Loucy (cell line): Measurements from ENCODE around the gene PRR20G.

ENCODE experiments used
- H2AFZ ChIP-seq: fragments of 200-600 bp; sonication (generic); 2 replicates; pipeline ENCODE4 v1.6.0; 2016; ENCODE audit warnings: antibody characterized with exemption, mild to moderate bottlenecking, low read length, moderate library complexity
- H3F3A ChIP-seq: fragments of 200-600 bp; 2 replicates; pipeline ENCODE4 v1.6.0; 2016; ENCODE audit warnings: antibody characterized with exemption, low read depth, mild to moderate bottlenecking
- H3K27me3 ChIP-seq: fragments of 200-600 bp; sonication (generic); 2 replicates; pipeline ENCODE4 v1.6.1; 2014; ENCODE audit warnings: low read length, mild to moderate bottlenecking; ENCODE audit not compliant: insufficient read depth, poor library complexity, severe bottlenecking
- H3K36me3 ChIP-seq: fragments of 200-600 bp; sonication (generic); 2 replicates; pipeline ENCODE4 v1.6.1; 2016; ENCODE audit warnings: low read length; ENCODE audit not compliant: insufficient read depth
- H3K4me1 ChIP-seq: fragments of 200-600 bp; sonication (generic); 2 replicates; pipeline ENCODE4 v1.5.1; 2014; ENCODE audit warnings: low read length, mild to moderate bottlenecking; ENCODE audit not compliant: insufficient read depth, poor library complexity, severe bottlenecking
- H3K4me2 ChIP-seq: fragments of 200-600 bp; sonication (generic); 2 replicates; pipeline ENCODE4 v1.6.0; 2014; ENCODE audit warnings: antibody characterized with exemption, low read length, low read depth, mild to moderate bottlenecking; ENCODE audit not compliant: poor library complexity, severe bottlenecking
- H3K4me3 ChIP-seq: fragments of 200-600 bp; sonication (generic); 2 replicates; pipeline ENCODE4 v1.5.1; 2014; ENCODE audit warnings: low read length, mild to moderate bottlenecking, mixed read lengths; ENCODE audit not compliant: poor library complexity, severe bottlenecking
- H3K79me2 ChIP-seq: fragments of 200-600 bp; sonication (generic); 2 replicates; pipeline ENCODE4 v1.6.1; 2014; ENCODE audit warnings: low read length; ENCODE audit not compliant: insufficient read depth
- H3K9ac ChIP-seq: fragments of 200-600 bp; sonication (generic); 2 replicates; pipeline ENCODE4 v1.6.0; 2014; ENCODE audit warnings: mild to moderate bottlenecking, low read depth, low read length, moderate library complexity; ENCODE audit not compliant: poor library complexity, severe bottlenecking
- H3K9me2 ChIP-seq: fragments of 200-600 bp; sonication (generic); replicated peaks from 2 replicates; pipeline ENCODE4 v1.6.1; 2016; ENCODE audit warnings: low read depth, low read length, mixed read lengths
- H3K9me3 ChIP-seq: fragments of 200-600 bp; sonication (generic); 2 replicates; pipeline ENCODE4 v1.6.1; 2014; ENCODE audit warnings: mild to moderate bottlenecking, antibody characterized with exemption, low read length, low read depth; ENCODE audit not compliant: insufficient read depth
- H4K20me1 ChIP-seq: fragments of 200-600 bp; sonication (generic); 2 replicates; pipeline ENCODE4 v1.6.0; 2014; ENCODE audit warnings: antibody characterized with exemption, low read length, mild to moderate bottlenecking; ENCODE audit not compliant: insufficient read depth, poor library complexity, severe bottlenecking
- EZH2phosphoT487 ChIP-seq: fragments of 200-600 bp; IDR thresholded peaks from 2 replicates; pipeline ENCODE4 v1.6.1; 2018; ENCODE audit warnings: antibody characterized with exemption, mild to moderate bottlenecking, moderate library complexity, borderline replicate concordance
- TF ChIP-seq, protein P1 (sequence below): fragments of 200-600 bp; sonication (generic); conservative IDR thresholded peaks from 2 replicates; pipeline ENCODE4 v1.5.1; 2014; ENCODE audit warnings: mild to moderate bottlenecking, antibody characterized with exemption, low read length

PRR20G gene

DNA sequence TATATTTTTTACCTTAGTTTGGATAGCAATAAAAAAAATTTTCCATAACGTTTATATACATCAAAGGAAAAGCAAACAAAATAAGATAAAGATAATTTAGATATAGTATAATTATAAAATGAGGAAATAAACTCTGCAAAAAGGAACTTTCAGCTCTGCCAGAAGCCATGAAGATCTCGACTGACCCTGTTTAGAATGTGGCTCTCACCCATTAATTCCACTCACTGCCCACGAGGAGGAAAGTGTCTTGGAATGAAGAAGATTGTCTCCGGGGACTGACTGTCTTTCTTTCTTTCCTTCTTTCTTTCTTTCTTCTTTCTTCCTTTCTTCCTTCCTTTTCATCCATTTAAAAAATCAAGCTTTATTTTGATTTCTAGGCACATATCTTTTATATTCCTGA lies 20.1 kb upstream of the PRR20G start:
- Histone ChIP-seq H3F3A (no peaks in the 10 kb centered on the region), H3K4me1 (no peaks in the 10 kb centered on the region), H3K9ac (no peak overlapping the region), H3K9me2 (no peaks in the 10 kb centered on the region), H3K4me3 (no peak overlapping the region), H3K79me2 (no peaks in the 10 kb centered on the region), H3K9me3 (no peaks in the 10 kb centered on the region), H3K27me3 (peaks cover 9% of the 10 kb centered on the region), H2AFZ (no peak overlapping the region), H3K36me3 (no peaks in the 10 kb centered on the region), H3K4me2 (no peak overlapping the region), H4K20me1 (no peaks in the 10 kb centered on the region)
- TF ChIP-seq, protein P1, sequence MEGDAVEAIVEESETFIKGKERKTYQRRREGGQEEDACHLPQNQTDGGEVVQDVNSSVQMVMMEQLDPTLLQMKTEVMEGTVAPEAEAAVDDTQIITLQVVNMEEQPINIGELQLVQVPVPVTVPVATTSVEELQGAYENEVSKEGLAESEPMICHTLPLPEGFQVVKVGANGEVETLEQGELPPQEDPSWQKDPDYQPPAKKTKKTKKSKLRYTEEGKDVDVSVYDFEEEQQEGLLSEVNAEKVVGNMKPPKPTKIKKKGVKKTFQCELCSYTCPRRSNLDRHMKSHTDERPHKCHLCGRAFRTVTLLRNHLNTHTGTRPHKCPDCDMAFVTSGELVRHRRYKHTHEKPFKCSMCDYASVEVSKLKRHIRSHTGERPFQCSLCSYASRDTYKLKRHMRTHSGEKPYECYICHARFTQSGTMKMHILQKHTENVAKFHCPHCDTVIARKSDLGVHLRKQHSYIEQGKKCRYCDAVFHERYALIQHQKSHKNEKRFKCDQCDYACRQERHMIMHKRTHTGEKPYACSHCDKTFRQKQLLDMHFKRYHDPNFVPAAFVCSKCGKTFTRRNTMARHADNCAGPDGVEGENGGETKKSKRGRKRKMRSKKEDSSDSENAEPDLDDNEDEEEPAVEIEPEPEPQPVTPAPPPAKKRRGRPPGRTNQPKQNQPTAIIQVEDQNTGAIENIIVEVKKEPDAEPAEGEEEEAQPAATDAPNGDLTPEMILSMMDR = no peak
- no peak for TF ChIP-seq EZH2phosphoT487

DNA sequence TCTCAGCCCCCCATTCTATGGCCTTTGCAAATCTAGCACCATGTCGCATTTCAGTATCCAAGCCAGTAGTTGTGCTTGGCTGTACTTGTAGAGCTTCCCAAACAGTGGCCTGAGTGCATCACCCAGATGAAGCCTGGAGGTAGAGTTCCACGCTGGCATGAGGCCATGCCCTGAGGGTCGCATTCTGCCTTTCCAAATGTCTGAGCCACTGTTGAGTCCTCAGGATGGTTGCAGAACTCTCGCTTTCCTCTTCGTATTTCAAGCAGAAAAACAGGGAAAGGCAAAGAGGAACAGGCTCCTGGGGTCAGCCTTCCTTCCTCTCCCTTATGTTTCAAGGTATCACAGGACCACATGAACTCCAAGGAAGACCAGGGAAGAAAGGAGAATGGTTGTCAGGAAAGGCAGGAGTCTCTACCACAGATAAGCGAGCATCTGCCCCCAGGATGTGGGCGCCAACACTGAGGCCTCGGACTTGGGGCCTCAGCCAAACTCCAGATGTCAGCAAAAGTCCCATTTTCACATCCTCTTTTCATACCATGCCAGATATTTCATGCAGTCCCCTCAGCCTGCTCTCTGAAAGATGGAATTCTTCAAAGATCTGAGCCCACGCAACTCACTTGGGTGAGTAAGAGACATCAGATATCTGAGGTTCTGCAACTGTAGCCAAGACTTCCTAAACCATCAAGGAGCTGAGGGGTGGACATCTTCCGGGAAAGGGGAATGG lies 19.4 kb upstream of the PRR20G start:
- H3K9me2 ChIP-seq = no peaks in the 10 kb centered on the region
- no peaks in the 10 kb centered on the region for H3K36me3 ChIP-seq
- H4K20me1 ChIP-seq = no peaks in the 10 kb centered on the region
- no peaks in the 10 kb centered on the region for H3K4me1 ChIP-seq
- H3K9me3 ChIP-seq = no peaks in the 10 kb centered on the region
- H2AFZ ChIP-seq = no peak overlapping the region
- H3F3A ChIP-seq = no peaks in the 10 kb centered on the region
- H3K27me3 ChIP-seq = peaks cover 3% of the 10 kb centered on the region
- H3K4me3 ChIP-seq = no peak overlapping the region
- no peak overlapping the region for H3K9ac ChIP-seq
- no peaks in the 10 kb centered on the region for H3K79me2 ChIP-seq
- no peak for TF ChIP-seq EZH2phosphoT487
- TF ChIP-seq, protein P1 = no peak
- H3K4me2 ChIP-seq = no peak overlapping the region

DNA sequence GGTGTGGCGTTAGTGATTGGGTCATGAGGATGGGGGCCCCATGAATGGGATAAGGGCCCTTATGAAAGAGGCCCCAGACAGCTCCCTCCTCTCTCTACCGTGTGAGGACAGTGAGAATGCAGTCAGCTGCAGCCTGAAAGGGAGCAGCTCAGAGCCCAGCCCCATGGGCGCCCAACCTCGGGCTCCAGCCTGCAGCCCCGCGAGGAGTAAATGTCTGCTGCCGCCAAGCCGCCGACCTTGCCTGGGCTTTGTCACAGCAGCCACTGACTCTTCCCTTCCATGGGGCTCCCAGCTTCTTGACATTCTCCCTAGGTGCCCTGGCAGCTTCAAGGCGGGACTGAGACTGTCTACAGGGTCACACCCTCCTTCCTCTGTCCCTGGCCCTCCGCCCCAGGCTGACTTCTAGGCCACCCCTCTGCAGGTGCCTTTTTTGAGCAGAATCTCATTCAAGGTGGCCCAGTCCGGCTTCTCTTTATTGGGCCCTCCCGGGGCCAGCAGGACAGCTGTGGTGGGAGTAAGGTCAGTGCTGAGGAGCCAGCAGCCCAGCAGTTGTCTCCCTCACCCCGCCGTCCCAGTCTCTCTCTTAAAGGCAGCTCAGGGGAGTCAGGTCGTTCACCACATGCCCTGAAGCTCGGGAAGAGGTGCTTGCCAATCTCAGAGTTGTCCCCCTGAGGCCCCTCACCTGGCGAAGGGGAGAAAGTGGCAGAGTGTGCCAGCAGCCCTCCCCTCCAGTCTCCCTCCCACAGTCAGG lies 18.7 kb upstream of the PRR20G start:
- no peaks in the 10 kb centered on the region for H3K4me1 ChIP-seq
- no peak overlapping the region for H3K4me3 ChIP-seq
- no peaks in the 10 kb centered on the region for H3K36me3 ChIP-seq
- H4K20me1 ChIP-seq = no peaks in the 10 kb centered on the region
- H2AFZ ChIP-seq = no peak overlapping the region
- H3K9ac ChIP-seq = no peak overlapping the region
- no peaks in the 10 kb centered on the region for H3K9me2 ChIP-seq
- H3K9me3 ChIP-seq = no peaks in the 10 kb centered on the region
- TF ChIP-seq, protein P1 = no peak
- TF ChIP-seq EZH2phosphoT487 = no peak
- no peaks in the 10 kb centered on the region for H3K79me2 ChIP-seq
- H3F3A ChIP-seq = no peaks in the 10 kb centered on the region
- H3K4me2 ChIP-seq = no peak overlapping the region
- H3K27me3 ChIP-seq = no peaks in the 10 kb centered on the region
